Activated CD4-positive, alpha-beta memory T cell treated with anti-CD3 and anti-CD28 coated beads for 36 hours (primary cell): Measurements from ENCODE around the gene CAMTA1. TPM values are rescaled to one million over a fixed set of nuclear protein-coding genes. Genes with fewer than 3 reads are reported as not detected.

Source experiments
- CTCF ChIA-PET: fragments of 350-600 bp; sonication (Branson Sonifier 250); formaldehyde crosslinking; loops from one replicate; lab custom pipeline; 2021; ENCODE audit warnings: antibody characterized with exemption, inconsistent platforms; lab: Charles Lee
- POLR2A ChIA-PET: fragments of 350-600 bp; sonication (Branson Sonifier 250); formaldehyde crosslinking; loops from one replicate; lab custom pipeline; 2021; ENCODE audit warnings: antibody characterized with exemption; lab: Charles Lee
- DNase-seq: peaks from one replicate; pipeline ENCODE4 v3.0.0-alpha.2; 2020
- H3K27ac Mint-ChIP-seq: one replicate; pipeline ENCODE4 v1.8.0; 2021; ENCODE audit warnings: mixed read lengths
- H3K27me3 Mint-ChIP-seq: one replicate; pipeline ENCODE4 v1.8.0; 2021; ENCODE audit warnings: mixed read lengths
- H3K36me3 Mint-ChIP-seq: one replicate; pipeline ENCODE4 v1.8.0; 2021; ENCODE audit warnings: mixed read lengths
- H3K4me1 Mint-ChIP-seq: one replicate; pipeline ENCODE4 v1.8.0; 2021; ENCODE audit warnings: low read depth, mixed read lengths
- H3K4me3 Mint-ChIP-seq: one replicate; pipeline ENCODE4 v1.8.0; 2021; ENCODE audit warnings: mild to moderate bottlenecking, mixed read lengths
- H3K9me3 Mint-ChIP-seq: one replicate; pipeline ENCODE4 v1.8.0; 2021; ENCODE audit warnings: mixed read lengths
- intact Hi-C: fragments of 100-400 bp; cut with micrococcal nuclease; formaldehyde crosslinking; loops from one replicate; pipeline ENCODE4 v1.15.1; 2023
- total RNA-seq, 2 experiments: library from RNA; stranded (reverse); gene quantifications; one replicate each; pipeline ENCODE4 v1.2.3, GENCODE V29; 2021

The CAMTA1 gene
- total RNA-seq, 2 experiments from 2014 or later = 64.7 to 68.9 TPM

DNA sequence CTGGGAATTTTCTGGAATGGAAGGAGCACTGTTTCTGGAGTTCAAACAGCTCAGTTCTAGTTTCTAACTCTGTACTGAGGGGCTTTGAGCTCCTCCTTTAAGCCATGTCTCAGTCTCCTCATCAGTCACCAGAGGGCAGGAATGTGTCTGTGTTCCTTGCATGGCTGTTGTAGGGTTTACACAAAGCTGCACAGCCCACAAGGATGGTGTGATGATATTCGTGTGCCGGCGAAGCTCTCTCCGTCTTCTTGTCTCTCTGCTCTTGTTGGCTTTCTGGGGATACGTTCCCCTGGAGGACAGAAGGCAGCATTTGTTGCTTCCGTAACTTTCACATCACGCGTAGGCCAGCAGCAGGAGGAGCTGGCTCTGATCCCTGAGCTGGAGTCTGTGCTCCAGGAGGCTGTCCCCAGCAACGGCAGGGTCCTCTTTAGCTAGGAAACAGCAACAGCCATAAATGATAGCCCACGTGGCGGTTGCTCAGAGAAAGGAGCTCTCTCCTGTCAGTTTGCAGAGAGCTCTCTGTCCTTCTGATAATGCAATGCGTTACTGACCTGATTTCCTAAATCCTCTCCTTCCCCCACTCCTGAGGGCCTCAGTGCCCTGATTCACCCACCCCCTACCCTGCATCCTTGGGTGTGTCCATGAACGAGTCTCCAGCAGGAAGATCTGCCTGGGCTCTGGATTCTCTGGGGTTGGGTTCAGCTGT lies 796.7 kb downstream of the CAMTA1 start:
- Mint-ChIP-seq H3K27me3 (peaks cover 5% of the 10 kb centered on the region), H3K9me3 (no peaks in the 10 kb centered on the region), H3K27ac (no peak overlapping the region), H3K4me3 (no peak overlapping the region), H3K4me1 (no peaks in the 10 kb centered on the region), H3K36me3 (no peaks in the 10 kb centered on the region)
- CTCF ChIA-PET = interaction anchor here (0.7 to 0.8 kb wide), 2 partner anchors 10 to 64 kb away, joined by 3 read pairs; no protein-coding TSS in a partner anchor
- no peak for DNase-seq
- intact Hi-C loops = no loop called here
- POLR2A ChIA-PET = no interaction called here

GRCh38 chr1:7582460-7582972 lies 797.3 kb downstream of the CAMTA1 start:
- no peak for DNase-seq
- ChIA-PET POLR2A (no interaction called here), CTCF (interaction anchor here (0.7 kb wide), 1 partner anchor 10 kb away, joined by 3 read pairs; no protein-coding TSS in a partner anchor)
- Mint-ChIP-seq H3K4me1 (no peaks in the 10 kb centered on the region), H3K27me3 (peaks cover 5% of the 10 kb centered on the region), H3K4me3 (no peak overlapping the region), H3K27ac (no peak overlapping the region), H3K36me3 (no peaks in the 10 kb centered on the region), H3K9me3 (no peaks in the 10 kb centered on the region)
- intact Hi-C loops = no loop called here

DNA sequence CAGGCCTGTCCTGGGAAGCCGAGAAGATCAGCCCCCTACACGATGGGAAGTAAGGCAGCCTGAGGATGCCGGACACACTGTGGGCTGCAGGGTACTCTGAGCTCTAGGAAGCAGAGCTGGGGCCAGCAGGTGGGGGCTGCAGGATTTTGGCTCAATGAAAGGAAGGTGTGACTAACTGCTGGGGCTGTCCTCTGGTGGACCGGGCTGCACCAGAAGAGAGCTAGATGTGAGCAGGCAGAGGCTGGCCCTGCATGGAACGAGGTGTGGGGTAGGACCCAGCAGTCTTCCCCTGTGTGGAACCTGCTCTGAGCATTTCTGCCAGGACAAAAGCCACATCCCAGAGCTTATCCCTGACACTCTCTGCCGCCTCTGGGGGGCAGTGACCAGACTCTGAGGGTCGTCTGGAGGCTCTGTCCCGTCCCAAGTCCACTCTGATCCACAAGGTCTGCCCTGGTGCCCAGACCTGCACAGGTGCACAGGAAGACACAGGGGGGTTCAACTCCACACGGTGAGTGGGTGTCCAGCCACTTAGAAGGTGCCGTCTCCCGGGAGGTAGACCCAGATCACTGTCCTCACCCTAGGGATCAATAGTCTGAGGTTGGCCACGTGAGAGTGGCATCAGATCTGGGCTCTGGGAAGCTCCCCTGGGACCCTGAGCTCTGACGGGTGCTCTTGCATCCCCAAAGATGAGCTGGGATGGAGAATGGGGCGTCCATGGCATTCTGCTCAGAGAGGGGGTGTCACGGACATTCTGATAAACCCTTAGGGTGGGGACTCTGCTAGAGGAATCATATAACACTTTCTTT lies 798.2 kb downstream of the CAMTA1 start:
- Mint-ChIP-seq H3K36me3 (no peaks in the 10 kb centered on the region), H3K4me1 (no peaks in the 10 kb centered on the region), H3K9me3 (no peaks in the 10 kb centered on the region), H3K27ac (no peak overlapping the region), H3K4me3 (no peak overlapping the region), H3K27me3 (peaks cover 5% of the 10 kb centered on the region)
- ChIA-PET CTCF (interaction anchor here (1.0 kb wide), 1 partner anchor 64 kb away, joined by 3 read pairs; no protein-coding TSS in a partner anchor), POLR2A (no interaction called here)
- intact Hi-C loops = no loop called here
- no peak for DNase-seq

GRCh38 chr1:7584157-7584556 lies 798.9 kb downstream of the CAMTA1 start:
- ChIA-PET CTCF (no interaction called here), POLR2A (no interaction called here)
- Mint-ChIP-seq H3K4me3 (no peak overlapping the region), H3K9me3 (no peaks in the 10 kb centered on the region), H3K27ac (no peak overlapping the region), H3K36me3 (no peaks in the 10 kb centered on the region), H3K27me3 (peaks cover 5% of the 10 kb centered on the region), H3K4me1 (no peaks in the 10 kb centered on the region)
- no peak for DNase-seq
- intact Hi-C loops = no loop called here

- Mint-ChIP-seq H3K9me3 (no peaks in the 10 kb centered on the region), H3K4me1 (no peaks in the 10 kb centered on the region), H3K4me3 (no peak overlapping the region), H3K27me3 (peaks cover 5% of the 10 kb centered on the region), H3K27ac (no peak overlapping the region), H3K36me3 (no peaks in the 10 kb centered on the region)
- intact Hi-C loops = no loop called here
- ChIA-PET CTCF (no interaction called here), POLR2A (no interaction called here)
- no peak for DNase-seq
Observed at GRCh38 chr1:7584643-7585042, 799.4 kb downstream of the CAMTA1 start.

DNA sequence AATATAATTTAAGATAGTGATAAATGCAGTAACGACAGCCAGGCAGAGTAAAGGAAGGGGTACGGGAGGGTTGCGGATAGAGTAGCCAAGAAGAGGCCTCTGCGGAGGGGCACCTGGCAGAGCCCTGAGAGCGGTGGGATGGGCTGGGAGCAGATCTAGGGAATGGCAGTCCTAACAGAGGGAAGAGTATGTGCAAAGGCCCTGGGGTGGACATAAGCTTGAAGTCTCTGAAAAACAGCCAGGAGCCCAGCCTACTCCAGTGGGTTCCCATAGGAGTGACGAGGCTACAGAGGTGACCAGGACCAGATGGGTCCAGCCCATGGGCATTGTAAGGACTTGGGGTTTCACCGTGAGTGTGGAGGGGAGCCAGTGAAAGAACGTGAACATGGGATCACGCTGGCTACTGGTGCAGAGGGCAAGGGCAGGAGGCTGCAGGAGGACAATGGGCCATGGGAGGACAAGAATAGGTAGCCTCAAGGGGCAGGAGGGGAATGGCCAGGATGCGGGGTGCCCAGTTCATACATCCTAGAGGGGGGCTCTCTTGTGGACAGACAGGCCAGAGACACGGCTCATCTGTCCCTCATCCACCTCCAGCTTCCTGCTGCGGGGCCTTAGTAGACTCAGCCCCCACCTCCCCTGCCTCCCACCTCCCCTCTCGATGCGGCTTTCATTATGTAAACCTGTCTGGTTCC lies 800.1 kb downstream of the CAMTA1 start:
- no peak overlapping the region for H3K4me3 Mint-ChIP-seq
- POLR2A ChIA-PET = no interaction called here
- no peaks in the 10 kb centered on the region for H3K36me3 Mint-ChIP-seq
- CTCF ChIA-PET = no interaction called here
- H3K9me3 Mint-ChIP-seq = no peaks in the 10 kb centered on the region
- no peak for DNase-seq
- intact Hi-C loops = no loop called here
- H3K27me3 Mint-ChIP-seq = peaks cover 2% of the 10 kb centered on the region
- H3K27ac Mint-ChIP-seq = no peak overlapping the region
- H3K4me1 Mint-ChIP-seq = no peaks in the 10 kb centered on the region

DNA sequence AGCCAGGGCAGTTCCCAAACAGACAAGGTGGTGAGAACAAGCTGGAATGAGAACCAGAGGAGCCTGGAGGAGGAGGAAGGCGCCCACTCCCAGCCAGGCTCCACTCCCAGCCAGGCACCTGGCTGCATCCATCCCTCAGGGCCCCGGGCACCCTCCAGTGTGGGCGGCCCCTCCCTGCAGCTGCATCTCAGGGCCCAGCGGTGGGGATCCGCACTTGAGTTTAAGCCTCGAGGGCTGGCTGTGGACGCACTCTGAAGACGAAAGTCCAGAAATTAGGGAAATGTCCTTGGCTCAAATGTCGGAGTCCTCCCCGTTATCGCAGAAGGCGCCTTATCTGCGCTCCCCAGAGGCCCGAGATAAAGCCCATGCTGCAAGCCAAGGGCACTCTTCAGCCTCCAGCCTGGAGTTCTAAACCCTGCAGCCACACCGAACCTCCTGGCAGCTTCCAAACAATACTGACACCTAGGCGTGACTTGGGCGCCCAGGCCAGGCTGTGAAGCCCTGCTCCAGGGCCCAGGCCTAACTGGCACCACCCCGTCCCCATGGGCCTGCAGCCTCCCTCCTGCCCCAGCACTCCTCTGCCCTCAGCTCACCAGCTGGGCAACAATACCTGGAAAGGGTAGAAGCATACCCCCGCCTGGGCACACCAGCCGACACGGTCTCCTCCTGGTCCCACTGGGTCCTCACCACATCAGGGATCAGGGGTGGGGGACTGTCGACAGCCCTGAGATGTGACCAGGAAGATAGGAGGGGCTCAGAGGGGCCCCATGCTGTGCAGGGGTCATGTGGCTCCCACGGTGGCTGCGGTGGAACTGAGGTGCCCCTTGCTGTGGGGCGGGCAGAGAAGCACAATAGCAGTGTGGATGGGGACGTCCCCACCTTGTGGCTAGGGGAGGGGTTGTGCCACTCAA lies 801.0 kb downstream of the CAMTA1 start:
- Mint-ChIP-seq H3K4me1 (no peaks in the 10 kb centered on the region), H3K4me3 (no peak overlapping the region), H3K9me3 (no peaks in the 10 kb centered on the region), H3K27me3 (peaks cover 2% of the 10 kb centered on the region), H3K36me3 (no peaks in the 10 kb centered on the region), H3K27ac (no peak overlapping the region)
- intact Hi-C loops = no loop called here
- ChIA-PET POLR2A (no interaction called here), CTCF (no interaction called here)
- DNase-seq = no peak

DNA sequence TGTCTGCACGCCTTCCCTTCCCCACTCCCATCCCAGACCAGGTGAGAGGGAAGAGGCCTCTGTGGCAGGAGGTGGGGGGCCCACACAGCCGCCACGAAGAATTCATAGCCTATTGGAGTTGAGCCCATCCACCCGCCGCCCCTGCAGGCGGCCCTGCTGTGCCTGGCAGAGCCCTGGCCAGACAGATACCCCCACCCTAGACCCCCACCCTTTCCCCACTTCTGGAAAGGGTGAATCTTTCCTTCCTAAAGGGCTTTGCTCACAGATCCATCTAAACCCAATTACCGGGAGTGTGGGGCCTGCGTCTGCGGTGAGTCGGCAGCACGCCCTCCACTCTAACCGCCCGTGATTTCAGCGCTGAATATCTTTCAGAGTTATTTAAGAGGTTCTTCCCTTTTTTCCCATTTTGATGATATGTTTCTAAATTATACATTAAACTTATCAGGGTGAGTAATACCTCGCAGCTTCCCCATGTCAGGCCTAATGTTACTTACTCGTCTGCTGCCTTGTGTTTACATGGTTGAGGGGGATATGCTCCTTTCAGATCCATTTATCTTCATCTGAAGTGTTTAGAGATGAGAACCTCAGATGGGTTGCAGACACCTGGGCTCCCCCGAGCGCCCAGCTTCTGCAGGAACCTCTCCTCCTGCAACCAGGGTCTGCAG lies 802.0 kb downstream of the CAMTA1 start:
- H3K27ac Mint-ChIP-seq = no peak overlapping the region
- H3K4me1 Mint-ChIP-seq = no peaks in the 10 kb centered on the region
- H3K4me3 Mint-ChIP-seq = no peak overlapping the region
- POLR2A ChIA-PET = no interaction called here
- peaks cover 4% of the 10 kb centered on the region for H3K27me3 Mint-ChIP-seq
- no peak for DNase-seq
- no peaks in the 10 kb centered on the region for H3K9me3 Mint-ChIP-seq
- no peaks in the 10 kb centered on the region for H3K36me3 Mint-ChIP-seq
- CTCF ChIA-PET = no interaction called here
- intact Hi-C loops = no loop called here

GRCh38 chr1:7587773-7588456 lies 802.7 kb downstream of the CAMTA1 start:
- H3K27ac Mint-ChIP-seq = no peak overlapping the region
- DNase-seq = no peak
- ChIA-PET POLR2A (no interaction called here), CTCF (no interaction called here)
- H3K36me3 Mint-ChIP-seq = no peaks in the 10 kb centered on the region
- intact Hi-C loops = no loop called here
- no peaks in the 10 kb centered on the region for H3K4me1 Mint-ChIP-seq
- peaks cover 6% of the 10 kb centered on the region for H3K27me3 Mint-ChIP-seq
- H3K9me3 Mint-ChIP-seq = no peaks in the 10 kb centered on the region
- H3K4me3 Mint-ChIP-seq = no peak overlapping the region

GRCh38 chr1:7588457-7588827 lies 803.2 kb downstream of the CAMTA1 start:
- intact Hi-C loops = no loop called here
- ChIA-PET CTCF (no interaction called here), POLR2A (no interaction called here)
- H3K36me3 Mint-ChIP-seq = no peaks in the 10 kb centered on the region
- H3K9me3 Mint-ChIP-seq = no peaks in the 10 kb centered on the region
- no peak for DNase-seq
- H3K4me3 Mint-ChIP-seq = no peak overlapping the region
- H3K27ac Mint-ChIP-seq = no peak overlapping the region
- H3K27me3 Mint-ChIP-seq = peaks cover 6% of the 10 kb centered on the region
- no peaks in the 10 kb centered on the region for H3K4me1 Mint-ChIP-seq
